ENCODE results near the gene PCDH9. TPM values are rescaled to one million over a fixed set of nuclear protein-coding genes. Genes with fewer than 3 reads are reported as not detected.

PCDH9 gene
- total RNA-seq, 1 experiment from 2014 or later: 10.1 TPM

GRCh38 chr13:66675620-66676019 lies 554.5 kb downstream of the PCDH9 start:
- ChIA-PET POLR2A (interaction anchor here (0.7 to 1.5 kb wide), 2 partner anchors 19 to 598 kb away, joined by 4 to 6 read pairs; no protein-coding TSS in a partner anchor), CTCF (no interaction called here)
- peaks cover 15% of the 10 kb centered on the region for H3K9me3 Mint-ChIP-seq (ENCODE audit: unreplicated experiment)
- H3K27me3 Mint-ChIP-seq (ENCODE audit: insufficient read depth, unreplicated experiment): no peaks in the 10 kb centered on the region
- no peak for TF ChIP-seq CTCF (IDR thresholded peaks at IDR 0.05; ENCODE audit: unreplicated experiment)
- H3K4me1 Mint-ChIP-seq (ENCODE audit: insufficient read depth, unreplicated experiment): peaks cover 17% of the 10 kb centered on the region
- peak; percentile 49 for DNase-seq (ENCODE audit: unreplicated experiment)
- peaks cover 15% of the 10 kb centered on the region for H3K36me3 Mint-ChIP-seq (ENCODE audit: insufficient read depth, unreplicated experiment)
- BruUV-seq (replicated peaks): no TSS peak
- no peak overlapping the region for H3K27ac Mint-ChIP-seq (ENCODE audit: low read depth, unreplicated experiment)
- intact Hi-C loops (cut with micrococcal nuclease): no loop called here
- no peak overlapping the region for H3K4me3 Mint-ChIP-seq (ENCODE audit: unreplicated experiment)

GRCh38 chr13:66673401-66673800 lies 556.7 kb downstream of the PCDH9 start:
- ChIA-PET POLR2A (no interaction called here), CTCF (no interaction called here)
- no peak for TF ChIP-seq CTCF (IDR thresholded peaks at IDR 0.05; ENCODE audit: unreplicated experiment)
- Mint-ChIP-seq H3K4me3 (ENCODE audit: unreplicated experiment) (no peak overlapping the region), H3K27me3 (ENCODE audit: insufficient read depth, unreplicated experiment) (no peaks in the 10 kb centered on the region), H3K36me3 (ENCODE audit: insufficient read depth, unreplicated experiment) (peaks cover 15% of the 10 kb centered on the region), H3K9me3 (ENCODE audit: unreplicated experiment) (peaks cover 15% of the 10 kb centered on the region), H3K4me1 (ENCODE audit: insufficient read depth, unreplicated experiment) (peaks cover 17% of the 10 kb centered on the region), H3K27ac (ENCODE audit: low read depth, unreplicated experiment) (peak overlapping the region; percentile 90)
- BruUV-seq (replicated peaks): no TSS peak
- peak; percentile 43 for DNase-seq (ENCODE audit: unreplicated experiment)
- intact Hi-C loops (cut with micrococcal nuclease): no loop called here

- intact Hi-C loops (cut with micrococcal nuclease): no loop called here
- no peaks in the 10 kb centered on the region for H3K36me3 Mint-ChIP-seq (ENCODE audit: insufficient read depth, unreplicated experiment)
- CTCF ChIA-PET: no interaction called here
- H3K9me3 Mint-ChIP-seq (ENCODE audit: unreplicated experiment): peaks cover 2% of the 10 kb centered on the region
- no peak for TF ChIP-seq CTCF (IDR thresholded peaks at IDR 0.05; ENCODE audit: unreplicated experiment)
- no TSS peak for BruUV-seq (replicated peaks)
- H3K27ac Mint-ChIP-seq (ENCODE audit: low read depth, unreplicated experiment): no peak overlapping the region
- H3K27me3 Mint-ChIP-seq (ENCODE audit: insufficient read depth, unreplicated experiment): no peaks in the 10 kb centered on the region
- POLR2A ChIA-PET: interaction anchor here (0.5 kb wide), 1 partner anchor 26 kb away, joined by 3 read pairs; no protein-coding TSS in a partner anchor
- DNase-seq (ENCODE audit: unreplicated experiment): peak; percentile 42
- no peaks in the 10 kb centered on the region for H3K4me1 Mint-ChIP-seq (ENCODE audit: insufficient read depth, unreplicated experiment)
- H3K4me3 Mint-ChIP-seq (ENCODE audit: unreplicated experiment): no peak overlapping the region
Observed at GRCh38 chr13:66665991-66666390, 564.1 kb downstream of the PCDH9 start.

- intact Hi-C loops (cut with micrococcal nuclease): no loop called here
- no peak overlapping the region for H3K27ac Mint-ChIP-seq (ENCODE audit: low read depth, unreplicated experiment)
- H3K4me3 Mint-ChIP-seq (ENCODE audit: unreplicated experiment): no peak overlapping the region
- no peak for DNase-seq (ENCODE audit: unreplicated experiment)
- ChIA-PET CTCF (no interaction called here), POLR2A (no interaction called here)
- no TSS peak for BruUV-seq (replicated peaks)
- no peaks in the 10 kb centered on the region for H3K27me3 Mint-ChIP-seq (ENCODE audit: insufficient read depth, unreplicated experiment)
- H3K4me1 Mint-ChIP-seq (ENCODE audit: insufficient read depth, unreplicated experiment): no peaks in the 10 kb centered on the region
- H3K9me3 Mint-ChIP-seq (ENCODE audit: unreplicated experiment): no peaks in the 10 kb centered on the region
- no peak for TF ChIP-seq CTCF (IDR thresholded peaks at IDR 0.05; ENCODE audit: unreplicated experiment)
- no peaks in the 10 kb centered on the region for H3K36me3 Mint-ChIP-seq (ENCODE audit: insufficient read depth, unreplicated experiment)
Observed at GRCh38 chr13:66663711-66664110, 566.4 kb downstream of the PCDH9 start.

All from MCF 10A (cell line).